Endothelial cell (in vitro differentiated cells): ENCODE measurements around the gene FOXC2. TPM values are rescaled to one million over a fixed set of nuclear protein-coding genes. Genes with fewer than 3 reads are reported as not detected.

Experiments used
- DNase-seq: peaks from one replicate; pipeline ENCODE4 v3.0.0; 2021; ENCODE audit warnings: low spot score
- H3K27ac Mint-ChIP-seq: one replicate; pipeline ENCODE4 v1.8.0; 2021; ENCODE audit warnings: mixed read lengths, inconsistent platforms; ENCODE audit not compliant: unreplicated experiment
- H3K27me3 Mint-ChIP-seq: one replicate; pipeline ENCODE4 v1.8.0; 2021; ENCODE audit warnings: mild to moderate bottlenecking, moderate library complexity, mixed read lengths, inconsistent platforms; ENCODE audit not compliant: unreplicated experiment
- H3K36me3 Mint-ChIP-seq: one replicate; pipeline ENCODE4 v1.8.0; 2021; ENCODE audit warnings: mild to moderate bottlenecking, low read depth, mixed read lengths, inconsistent platforms; ENCODE audit not compliant: unreplicated experiment
- H3K4me1 Mint-ChIP-seq: one replicate; pipeline ENCODE4 v1.8.0; 2021; ENCODE audit warnings: mild to moderate bottlenecking, mixed read lengths, inconsistent platforms; ENCODE audit not compliant: unreplicated experiment
- H3K4me3 Mint-ChIP-seq: one replicate; pipeline ENCODE4 v1.8.0; 2021; ENCODE audit warnings: mild to moderate bottlenecking, mixed read lengths, inconsistent platforms; ENCODE audit not compliant: unreplicated experiment
- H3K9me3 Mint-ChIP-seq: one replicate; pipeline ENCODE4 v1.8.0; 2021; ENCODE audit warnings: mixed read lengths, inconsistent platforms; ENCODE audit not compliant: unreplicated experiment
- total RNA-seq: library from RNA; stranded (reverse); fragmentation: NEBNext Ultra II Directional; extraction: Animal tissue kit (Norgen Biotek cat#: 25700); gene quantifications from one replicate; pipeline ENCODE4 v1.2.1, GENCODE V29; 2021; ENCODE audit not compliant: unreplicated experiment
- TF ChIP-seq, protein P1 (sequence below): fragments of 200-600 bp; sonication (generic); IDR thresholded peaks from one replicate; pipeline ENCODE4 v1.5.0; 2021; ENCODE audit warnings: antibody characterized with exemption; ENCODE audit not compliant: unreplicated experiment

FOXC2 gene
- total RNA-seq, 1 donor from 2014 or later = 16.3 TPM

DNA sequence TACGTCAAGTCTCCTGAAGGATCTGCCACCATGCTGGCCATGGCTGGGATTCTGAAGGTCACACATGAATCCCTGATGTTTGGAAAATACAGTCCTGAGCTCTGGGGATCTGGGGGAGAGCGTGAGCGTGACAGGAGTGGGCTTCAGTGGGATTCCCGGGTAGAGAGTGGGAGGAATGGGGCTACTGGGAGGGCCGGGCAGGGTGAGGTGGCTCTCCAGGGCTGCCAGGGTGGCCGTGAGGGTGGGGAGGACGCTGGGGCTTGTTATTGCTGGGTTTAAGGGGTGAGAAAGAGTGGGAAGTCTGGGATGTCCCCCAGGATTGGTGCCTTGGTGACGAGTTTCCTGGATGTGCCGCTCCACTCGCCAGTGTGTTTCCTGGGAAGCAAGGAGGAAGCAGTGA is 43.0 kb downstream of the FOXC2 start:
- TF ChIP-seq, protein P1, sequence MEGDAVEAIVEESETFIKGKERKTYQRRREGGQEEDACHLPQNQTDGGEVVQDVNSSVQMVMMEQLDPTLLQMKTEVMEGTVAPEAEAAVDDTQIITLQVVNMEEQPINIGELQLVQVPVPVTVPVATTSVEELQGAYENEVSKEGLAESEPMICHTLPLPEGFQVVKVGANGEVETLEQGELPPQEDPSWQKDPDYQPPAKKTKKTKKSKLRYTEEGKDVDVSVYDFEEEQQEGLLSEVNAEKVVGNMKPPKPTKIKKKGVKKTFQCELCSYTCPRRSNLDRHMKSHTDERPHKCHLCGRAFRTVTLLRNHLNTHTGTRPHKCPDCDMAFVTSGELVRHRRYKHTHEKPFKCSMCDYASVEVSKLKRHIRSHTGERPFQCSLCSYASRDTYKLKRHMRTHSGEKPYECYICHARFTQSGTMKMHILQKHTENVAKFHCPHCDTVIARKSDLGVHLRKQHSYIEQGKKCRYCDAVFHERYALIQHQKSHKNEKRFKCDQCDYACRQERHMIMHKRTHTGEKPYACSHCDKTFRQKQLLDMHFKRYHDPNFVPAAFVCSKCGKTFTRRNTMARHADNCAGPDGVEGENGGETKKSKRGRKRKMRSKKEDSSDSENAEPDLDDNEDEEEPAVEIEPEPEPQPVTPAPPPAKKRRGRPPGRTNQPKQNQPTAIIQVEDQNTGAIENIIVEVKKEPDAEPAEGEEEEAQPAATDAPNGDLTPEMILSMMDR = no peak
- Mint-ChIP-seq H3K4me3 (no peak overlapping the region), H3K27me3 (no peaks in the 10 kb centered on the region), H3K4me1 (peaks cover 4% of the 10 kb centered on the region), H3K9me3 (no peaks in the 10 kb centered on the region), H3K36me3 (no peaks in the 10 kb centered on the region), H3K27ac (no peak overlapping the region)
- DNase-seq = no peak

DNA sequence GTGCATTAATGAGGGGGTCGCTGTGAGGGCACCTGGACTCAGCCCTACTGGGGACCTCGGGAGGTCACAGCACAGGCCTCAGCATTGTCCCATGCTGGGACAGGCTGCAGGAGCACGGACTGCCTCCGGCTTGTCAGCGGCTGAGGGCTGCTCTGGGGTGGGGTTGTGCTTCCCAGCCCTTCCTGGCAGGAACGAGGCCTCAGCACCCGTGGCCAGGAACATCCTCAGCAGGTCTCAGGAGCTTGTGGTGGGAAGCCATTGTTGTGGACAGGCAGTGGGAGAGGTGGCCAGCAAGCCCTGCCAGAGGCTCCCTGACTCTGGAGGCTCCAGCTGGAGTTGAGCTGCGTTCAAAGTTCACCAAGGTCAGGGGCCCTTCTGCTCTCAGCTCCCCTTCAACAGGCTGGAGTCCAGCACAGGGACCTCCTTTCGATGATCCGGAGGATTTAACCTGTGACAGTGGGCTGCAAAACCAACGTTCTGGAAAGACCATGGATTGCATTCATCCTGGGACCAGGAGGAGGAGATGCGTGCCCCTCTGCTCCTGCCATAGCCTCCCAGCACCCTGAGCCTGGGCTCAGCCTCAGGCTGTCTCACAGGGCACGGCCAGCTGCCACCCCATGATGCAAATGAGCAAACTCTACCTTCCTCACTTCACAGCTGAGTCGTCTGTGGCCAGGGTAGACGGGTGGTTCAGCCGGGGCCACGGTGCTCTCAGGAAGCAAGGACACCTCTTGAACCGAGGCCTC is 44.3 kb downstream of the FOXC2 start:
- Mint-ChIP-seq H3K27ac (no peak overlapping the region), H3K27me3 (no peaks in the 10 kb centered on the region), H3K4me3 (no peak overlapping the region), H3K4me1 (peaks cover 4% of the 10 kb centered on the region), H3K36me3 (no peaks in the 10 kb centered on the region), H3K9me3 (no peaks in the 10 kb centered on the region)
- TF ChIP-seq, protein P1 = no peak
- DNase-seq = no peak

GRCh38 chr16:86611525-86611855 is 44.9 kb downstream of the FOXC2 start:
- Mint-ChIP-seq H3K27me3 (no peaks in the 10 kb centered on the region), H3K9me3 (no peaks in the 10 kb centered on the region), H3K4me1 (peaks cover 4% of the 10 kb centered on the region), H3K4me3 (no peak overlapping the region), H3K36me3 (no peaks in the 10 kb centered on the region), H3K27ac (no peak overlapping the region)
- TF ChIP-seq, protein P1 = no peak
- no peak for DNase-seq

DNA sequence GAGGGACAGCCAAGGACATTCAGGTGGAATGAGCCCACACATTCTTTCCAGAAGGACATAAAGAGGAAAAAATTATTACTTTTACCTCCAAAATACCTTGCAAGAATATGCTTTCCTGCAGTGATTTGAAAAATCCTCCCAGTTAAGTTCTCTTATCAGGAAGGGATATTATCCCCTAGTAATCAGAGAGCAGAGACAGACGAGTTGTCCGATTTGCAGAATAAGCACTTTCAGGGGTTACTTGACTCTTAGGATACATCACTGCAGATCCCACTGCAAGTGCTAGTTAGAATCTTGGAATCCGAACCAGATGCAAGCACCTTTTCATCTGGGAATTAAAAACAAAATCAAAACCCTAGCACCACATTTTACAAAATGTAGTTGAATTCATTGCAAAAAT is 45.3 kb downstream of the FOXC2 start:
- Mint-ChIP-seq H3K4me3 (no peak overlapping the region), H3K4me1 (peaks cover 4% of the 10 kb centered on the region)

DNA sequence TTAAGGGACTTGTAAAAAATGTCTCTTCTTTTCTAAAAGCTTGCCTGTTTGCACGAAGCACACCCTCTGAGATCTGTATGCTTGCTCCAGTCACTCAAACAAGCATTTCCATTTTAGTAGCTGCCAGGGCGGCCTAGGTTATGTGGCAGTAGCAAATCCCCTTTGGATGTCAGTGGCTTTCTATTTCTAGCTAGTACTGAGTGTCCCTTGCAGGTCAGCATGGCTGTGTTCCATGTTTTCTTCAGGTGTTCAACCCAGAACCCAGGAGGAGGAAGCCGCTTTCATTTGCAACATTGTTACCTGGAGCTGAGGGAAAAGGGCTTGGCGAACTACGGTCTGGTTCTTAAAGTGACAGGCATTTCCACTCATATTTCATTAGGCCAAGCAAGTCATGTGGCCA is 48.1 kb downstream of the FOXC2 start:
- Mint-ChIP-seq H3K27me3 (peaks cover 2% of the 10 kb centered on the region), H3K4me1 (peaks cover 3% of the 10 kb centered on the region), H3K4me3 (no peak overlapping the region), H3K27ac (no peak overlapping the region), H3K36me3 (no peaks in the 10 kb centered on the region), H3K9me3 (no peaks in the 10 kb centered on the region)
- TF ChIP-seq, protein P1 = no peak
- DNase-seq = no peak

More for the DNA sequence above, 45.3 kb downstream of the FOXC2 start:
- Mint-ChIP-seq H3K36me3 (no peaks in the 10 kb centered on the region), H3K9me3 (no peaks in the 10 kb centered on the region), H3K27me3 (no peaks in the 10 kb centered on the region), H3K27ac (no peak overlapping the region)
- TF ChIP-seq, protein P1 = no peak
- no peak for DNase-seq
